ENCODE data around the gene PUM2. TPM values are rescaled to one million over a fixed set of nuclear protein-coding genes. Genes with fewer than 3 reads are reported as not detected.

PUM2 gene
- total RNA-seq, 1 experiment from 2014 or later: 105 TPM

DNA sequence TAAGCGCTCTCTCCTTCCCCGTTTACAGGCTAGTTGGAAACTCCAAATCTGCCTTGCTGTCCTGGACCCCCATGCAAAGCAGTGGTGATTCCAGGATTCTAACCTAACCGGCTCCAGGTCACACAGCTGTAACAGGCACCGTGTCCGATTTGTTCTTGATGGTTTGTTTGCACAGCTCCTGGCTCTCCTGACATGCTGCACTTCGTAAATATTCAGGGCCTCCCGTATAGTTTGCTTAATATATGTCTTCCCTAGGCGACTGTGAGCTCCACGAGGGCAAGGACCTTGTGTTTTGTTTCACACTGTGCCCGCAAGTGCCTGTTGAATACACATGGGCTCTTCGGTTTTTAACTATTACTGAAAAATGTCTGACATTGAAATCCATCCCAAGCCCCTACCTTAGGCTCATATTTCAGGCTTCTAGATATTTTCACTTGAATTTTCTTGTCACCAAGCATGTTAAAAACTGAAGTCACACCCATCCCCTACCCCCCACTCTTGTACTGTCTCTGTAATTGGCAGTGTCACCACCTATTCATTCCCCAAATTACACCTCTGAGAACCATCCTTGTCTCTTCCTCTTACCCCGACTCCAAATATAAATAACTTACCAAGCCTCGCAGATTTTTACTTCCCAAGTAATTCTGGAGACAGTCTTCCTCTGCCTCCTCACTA lies 1.0 kb upstream of the PUM2 start:
- intact Hi-C loops (cut with micrococcal nuclease): loop anchor here (2.0 kb wide), 1 partner anchor 301 kb away; the partner anchor contains the start of gene LAPTM4A
- Histone ChIP-seq H3K9me3 (ENCODE audit: control insufficient read depth in 1 of 2, insufficient read depth in 1 of 2, low read depth in 1 of 2, low read length in 2 of 2) (no peaks in the 10 kb centered on the region), H3K79me2 (ENCODE audit: insufficient read depth, low read length) (peaks cover 37% of the 10 kb centered on the region), H2AFZ (ENCODE audit: low read depth, low read length, poor library complexity, severe bottlenecking) (peak overlapping the region; percentile 54), H3K9ac (ENCODE audit: low read length) (peak overlapping the region; percentile 84), H3K36me3 (ENCODE audit: control insufficient read depth in 1 of 2, insufficient read depth in 2 of 2, low read length in 2 of 2) (peaks cover 0 to 4% of the 10 kb centered on the region in 2 experiments; a peak in 1 of 4 replicates), H3K27me3 (ENCODE audit: insufficient read depth, low read length) (no peaks in the 10 kb centered on the region), H3K4me1 (ENCODE audit: control insufficient read depth in 1 of 2, insufficient read depth in 2 of 2, low read length in 2 of 2) (peaks cover 16 to 40% of the 10 kb centered on the region in 2 experiments), H4K20me1 (ENCODE audit: insufficient read depth) (peaks cover 22% of the 10 kb centered on the region), H3K27ac (ENCODE audit: low read depth, low read length) (peak overlapping the region; percentile 72), H3K9me2 (ENCODE audit: insufficient read depth) (no peaks in the 10 kb centered on the region), H3K4me2 (ENCODE audit: low read length) (peak overlapping the region; percentile 89), H3K4me3 (replicated peaks in 1 of 2; ENCODE audit: low read depth in 1 of 2, low read length in 2 of 2) (peak overlapping the region; percentile 62 to 83)
- RAD21 ChIA-PET (ENCODE audit: low non-redundant PET in 1 of 2, low total read pairs in 2 of 2, uncharacterized antibody in 2 of 2, unreplicated experiment in 2 of 2): no interaction called here
- POLR2A ChIA-PET: no interaction called here
- TF ChIP-seq ATF3 (IDR thresholded peaks at IDR 0.05) (no peak), SP1 (IDR thresholded peaks at IDR 0.05; ENCODE audit: low read depth) (no peak), SRF (IDR thresholded peaks at IDR 0.05; ENCODE audit: low read depth) (no peak), EGR1 (IDR thresholded peaks at IDR 0.05; ENCODE audit: low read depth) (no peak), SIN3A (IDR thresholded peaks at IDR 0.05; ENCODE audit: low read depth) (no peak; the same call in 1 of the 2 replicates), EZH2 (IDR thresholded peaks at IDR 0.05) (no peak), POLR2A (IDR thresholded peaks at IDR 0.05; ENCODE audit: borderline replicate concordance, extremely low read depth, insufficient read depth, insufficient read length) (no peak), JUND (IDR thresholded peaks at IDR 0.05) (no peak), ELF1 (IDR thresholded peaks at IDR 0.05; ENCODE audit: borderline replicate concordance, low read depth) (no peak), FOSL1 (IDR thresholded peaks at IDR 0.05; ENCODE audit: low read depth) (no peak), ZNF274 (IDR thresholded peaks at IDR 0.05; ENCODE audit: low read depth, low read length) (no peak), CEBPB (IDR thresholded peaks at IDR 0.05; ENCODE audit: low read depth) (no peak), EZH2phosphoT487 (IDR thresholded peaks at IDR 0.05; ENCODE audit: borderline replicate concordance) (no peak), CBX3 (IDR thresholded peaks at IDR 0.05; ENCODE audit: low read depth) (no peak), ZFX (IDR thresholded peaks at IDR 0.05) (no peak), MAX (IDR thresholded peaks at IDR 0.05) (no peak), YY1 (IDR thresholded peaks at IDR 0.05; ENCODE audit: extremely low read depth, insufficient replicate concordance, low read depth, low read length) (no peak)
- TF ChIP-seq, protein P1, sequence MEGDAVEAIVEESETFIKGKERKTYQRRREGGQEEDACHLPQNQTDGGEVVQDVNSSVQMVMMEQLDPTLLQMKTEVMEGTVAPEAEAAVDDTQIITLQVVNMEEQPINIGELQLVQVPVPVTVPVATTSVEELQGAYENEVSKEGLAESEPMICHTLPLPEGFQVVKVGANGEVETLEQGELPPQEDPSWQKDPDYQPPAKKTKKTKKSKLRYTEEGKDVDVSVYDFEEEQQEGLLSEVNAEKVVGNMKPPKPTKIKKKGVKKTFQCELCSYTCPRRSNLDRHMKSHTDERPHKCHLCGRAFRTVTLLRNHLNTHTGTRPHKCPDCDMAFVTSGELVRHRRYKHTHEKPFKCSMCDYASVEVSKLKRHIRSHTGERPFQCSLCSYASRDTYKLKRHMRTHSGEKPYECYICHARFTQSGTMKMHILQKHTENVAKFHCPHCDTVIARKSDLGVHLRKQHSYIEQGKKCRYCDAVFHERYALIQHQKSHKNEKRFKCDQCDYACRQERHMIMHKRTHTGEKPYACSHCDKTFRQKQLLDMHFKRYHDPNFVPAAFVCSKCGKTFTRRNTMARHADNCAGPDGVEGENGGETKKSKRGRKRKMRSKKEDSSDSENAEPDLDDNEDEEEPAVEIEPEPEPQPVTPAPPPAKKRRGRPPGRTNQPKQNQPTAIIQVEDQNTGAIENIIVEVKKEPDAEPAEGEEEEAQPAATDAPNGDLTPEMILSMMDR (IDR thresholded peaks at IDR 0.05 in 2 of 3, conservative IDR thresholded peaks at IDR 0.05 in 1 of 3; ENCODE audit: borderline replicate concordance in 1 of 3, insufficient read depth in 1 of 3, low read depth in 2 of 3, low read length in 2 of 3): no peak
- TF ChIP-seq, protein P2, sequence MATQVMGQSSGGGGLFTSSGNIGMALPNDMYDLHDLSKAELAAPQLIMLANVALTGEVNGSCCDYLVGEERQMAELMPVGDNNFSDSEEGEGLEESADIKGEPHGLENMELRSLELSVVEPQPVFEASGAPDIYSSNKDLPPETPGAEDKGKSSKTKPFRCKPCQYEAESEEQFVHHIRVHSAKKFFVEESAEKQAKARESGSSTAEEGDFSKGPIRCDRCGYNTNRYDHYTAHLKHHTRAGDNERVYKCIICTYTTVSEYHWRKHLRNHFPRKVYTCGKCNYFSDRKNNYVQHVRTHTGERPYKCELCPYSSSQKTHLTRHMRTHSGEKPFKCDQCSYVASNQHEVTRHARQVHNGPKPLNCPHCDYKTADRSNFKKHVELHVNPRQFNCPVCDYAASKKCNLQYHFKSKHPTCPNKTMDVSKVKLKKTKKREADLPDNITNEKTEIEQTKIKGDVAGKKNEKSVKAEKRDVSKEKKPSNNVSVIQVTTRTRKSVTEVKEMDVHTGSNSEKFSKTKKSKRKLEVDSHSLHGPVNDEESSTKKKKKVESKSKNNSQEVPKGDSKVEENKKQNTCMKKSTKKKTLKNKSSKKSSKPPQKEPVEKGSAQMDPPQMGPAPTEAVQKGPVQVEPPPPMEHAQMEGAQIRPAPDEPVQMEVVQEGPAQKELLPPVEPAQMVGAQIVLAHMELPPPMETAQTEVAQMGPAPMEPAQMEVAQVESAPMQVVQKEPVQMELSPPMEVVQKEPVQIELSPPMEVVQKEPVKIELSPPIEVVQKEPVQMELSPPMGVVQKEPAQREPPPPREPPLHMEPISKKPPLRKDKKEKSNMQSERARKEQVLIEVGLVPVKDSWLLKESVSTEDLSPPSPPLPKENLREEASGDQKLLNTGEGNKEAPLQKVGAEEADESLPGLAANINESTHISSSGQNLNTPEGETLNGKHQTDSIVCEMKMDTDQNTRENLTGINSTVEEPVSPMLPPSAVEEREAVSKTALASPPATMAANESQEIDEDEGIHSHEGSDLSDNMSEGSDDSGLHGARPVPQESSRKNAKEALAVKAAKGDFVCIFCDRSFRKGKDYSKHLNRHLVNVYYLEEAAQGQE (IDR thresholded peaks at IDR 0.05; ENCODE audit: low read depth): no peak
- CTCF ChIA-PET: no interaction called here
- no TSS peak for BruUV-seq (replicated peaks)
- peak; percentile 3; the same call in 1 of the 2 replicates for ATAC-seq
- no peak for DNase-seq (ENCODE audit: low read depth, low spot score)

Measured in HCT116 (cell line).